ENCODE results near the gene MAP1LC3B.

The MAP1LC3B gene

GRCh38 chr16:87391950-87392820, at the start of gene MAP1LC3B:
MAP1LC3B (plus strand) TSS chr16:87392336; CDS start chr16:87392428, 92 bp downstream.
- DNase-seq, result peak; percentile 93

- no peak for DNase-seq
Observed at GRCh38 chr16:87342504-87342903, 49.6 kb upstream of the MAP1LC3B start.

GRCh38 chr16:87342978-87343752, 49.0 kb upstream of the MAP1LC3B start:
- DNase-seq, result no peak

- DNase-seq, result no peak
Observed at GRCh38 chr16:87343753-87344050, 48.4 kb upstream of the MAP1LC3B start.

- DNase-seq, result no peak
Observed at GRCh38 chr16:87344165-87344930, 47.8 kb upstream of the MAP1LC3B start.

GRCh38 chr16:87344931-87345631, 47.1 kb upstream of the MAP1LC3B start:
- DNase-seq, result peak; percentile 51

GRCh38 chr16:87345726-87346424, 46.3 kb upstream of the MAP1LC3B start:
- DNase-seq, result no peak

- DNase-seq, result no peak
Observed at GRCh38 chr16:87346517-87347060, 45.5 kb upstream of the MAP1LC3B start.

- no peak for DNase-seq
Observed at GRCh38 chr16:87347932-87348615, 44.1 kb upstream of the MAP1LC3B start.

- DNase-seq, result no peak
Observed at GRCh38 chr16:87348616-87349157, 43.4 kb upstream of the MAP1LC3B start.

GRCh38 chr16:87350031-87350430, 42.1 kb upstream of the MAP1LC3B start:
- no peak for DNase-seq

GRCh38 chr16:87350681-87351319, 41.3 kb upstream of the MAP1LC3B start:
- no peak for DNase-seq

- no peak for DNase-seq
Observed at GRCh38 chr16:87351320-87351698, 40.8 kb upstream of the MAP1LC3B start.

GRCh38 chr16:87352818-87353217, 39.3 kb upstream of the MAP1LC3B start:
- DNase-seq, result no peak

GRCh38 chr16:87353613-87354012, 38.5 kb upstream of the MAP1LC3B start:
- DNase-seq, result no peak

- DNase-seq, result no peak
Observed at GRCh38 chr16:87356491-87356853, 35.7 kb upstream of the MAP1LC3B start.

- no peak for DNase-seq
Observed at GRCh38 chr16:87358250-87358649, 33.9 kb upstream of the MAP1LC3B start.

- DNase-seq, result no peak
Observed at GRCh38 chr16:87358696-87359095, 33.4 kb upstream of the MAP1LC3B start.

- DNase-seq, result no peak
Observed at GRCh38 chr16:87359121-87359520, 33.0 kb upstream of the MAP1LC3B start.

- DNase-seq, result no peak
Observed at GRCh38 chr16:87360862-87361610, 31.1 kb upstream of the MAP1LC3B start.

Data from NCI-H2171 treated with DMSO at 0.1 percent for 48 hours (cell line).